Measurements from ENCODE around the gene TEAD1.

The TEAD1 gene

DNA sequence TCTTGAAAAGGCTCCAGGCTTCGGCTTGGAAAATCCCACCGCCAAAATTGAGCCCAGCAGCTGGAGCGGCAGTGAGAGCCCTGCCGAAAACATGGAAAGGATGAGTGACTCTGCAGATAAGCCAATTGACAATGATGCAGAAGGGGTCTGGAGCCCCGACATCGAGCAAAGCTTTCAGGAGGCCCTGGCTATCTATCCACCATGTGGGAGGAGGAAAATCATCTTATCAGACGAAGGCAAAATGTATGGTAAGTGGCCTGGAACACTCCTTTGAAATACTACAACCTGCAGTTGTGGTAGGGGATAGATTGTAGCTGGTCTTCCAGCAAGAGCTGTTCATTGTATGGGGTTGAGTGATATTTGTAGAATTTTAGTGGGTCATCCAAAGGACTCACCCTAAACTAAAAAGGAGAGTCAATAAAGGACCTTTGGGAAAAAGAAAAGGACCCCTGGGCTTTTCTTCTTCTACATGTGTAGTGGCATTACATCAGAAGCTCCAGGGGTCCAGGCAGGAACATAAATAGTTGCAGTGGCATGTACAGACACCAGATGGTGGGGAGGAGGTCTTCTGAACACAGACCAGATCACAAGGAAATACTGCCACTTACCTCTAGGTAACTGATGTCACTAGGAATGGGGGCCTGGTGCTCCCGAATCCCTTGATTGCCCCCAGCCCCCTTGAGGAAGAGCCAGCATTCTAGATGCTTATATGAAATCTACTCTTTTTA is 90.1 kb downstream of the TEAD1 start:
- Mint-ChIP-seq H3K9me3 (no peaks in the 10 kb centered on the region), H3K27me3 (ENCODE audit: low read depth) (no peaks in the 10 kb centered on the region), H3K27ac (peak overlapping the region; percentile 17 to 55 (median 36)), H3K36me3 (ENCODE audit: low read depth) (peaks cover 31% of the 10 kb centered on the region), H3K4me3 (no peak overlapping the region), H3K4me1 (peaks cover 63% of the 10 kb centered on the region)
- TF ChIP-seq, protein P1, sequence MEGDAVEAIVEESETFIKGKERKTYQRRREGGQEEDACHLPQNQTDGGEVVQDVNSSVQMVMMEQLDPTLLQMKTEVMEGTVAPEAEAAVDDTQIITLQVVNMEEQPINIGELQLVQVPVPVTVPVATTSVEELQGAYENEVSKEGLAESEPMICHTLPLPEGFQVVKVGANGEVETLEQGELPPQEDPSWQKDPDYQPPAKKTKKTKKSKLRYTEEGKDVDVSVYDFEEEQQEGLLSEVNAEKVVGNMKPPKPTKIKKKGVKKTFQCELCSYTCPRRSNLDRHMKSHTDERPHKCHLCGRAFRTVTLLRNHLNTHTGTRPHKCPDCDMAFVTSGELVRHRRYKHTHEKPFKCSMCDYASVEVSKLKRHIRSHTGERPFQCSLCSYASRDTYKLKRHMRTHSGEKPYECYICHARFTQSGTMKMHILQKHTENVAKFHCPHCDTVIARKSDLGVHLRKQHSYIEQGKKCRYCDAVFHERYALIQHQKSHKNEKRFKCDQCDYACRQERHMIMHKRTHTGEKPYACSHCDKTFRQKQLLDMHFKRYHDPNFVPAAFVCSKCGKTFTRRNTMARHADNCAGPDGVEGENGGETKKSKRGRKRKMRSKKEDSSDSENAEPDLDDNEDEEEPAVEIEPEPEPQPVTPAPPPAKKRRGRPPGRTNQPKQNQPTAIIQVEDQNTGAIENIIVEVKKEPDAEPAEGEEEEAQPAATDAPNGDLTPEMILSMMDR (IDR thresholded peaks at IDR 0.05; ENCODE audit: unreplicated experiment in 3 of 3), result no peak

DNA sequence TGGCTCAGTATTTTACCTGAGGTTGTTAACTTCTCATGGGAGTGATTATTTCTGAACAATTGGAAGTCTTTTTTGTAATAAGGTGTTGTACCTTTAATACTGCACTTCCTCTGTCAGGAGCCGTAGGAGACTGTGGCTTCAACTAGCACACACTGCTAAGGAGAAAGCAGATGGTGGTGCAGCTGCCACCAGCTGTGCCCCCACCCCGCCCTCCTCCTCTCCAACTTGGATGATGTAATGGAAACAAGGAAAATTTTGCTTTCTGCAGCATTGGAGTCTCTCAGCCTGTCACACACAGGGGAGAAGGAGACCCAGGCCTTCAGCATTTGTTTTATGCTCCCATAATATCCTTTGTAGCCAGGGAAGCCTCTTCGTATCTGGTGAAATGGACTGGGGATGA is 91.2 kb downstream of the TEAD1 start:
- peak overlapping the region; percentile 42 to 77 (median 52) for H3K27ac Mint-ChIP-seq
- no peaks in the 10 kb centered on the region for H3K27me3 Mint-ChIP-seq (ENCODE audit: low read depth)
- H3K36me3 Mint-ChIP-seq (ENCODE audit: low read depth), result peaks cover 31% of the 10 kb centered on the region
- TF ChIP-seq, protein P1 (IDR thresholded peaks at IDR 0.05; ENCODE audit: unreplicated experiment in 3 of 3), result no peak
- no peak overlapping the region for H3K4me3 Mint-ChIP-seq
- no peaks in the 10 kb centered on the region for H3K9me3 Mint-ChIP-seq
- peaks cover 59% of the 10 kb centered on the region for H3K4me1 Mint-ChIP-seq

DNA sequence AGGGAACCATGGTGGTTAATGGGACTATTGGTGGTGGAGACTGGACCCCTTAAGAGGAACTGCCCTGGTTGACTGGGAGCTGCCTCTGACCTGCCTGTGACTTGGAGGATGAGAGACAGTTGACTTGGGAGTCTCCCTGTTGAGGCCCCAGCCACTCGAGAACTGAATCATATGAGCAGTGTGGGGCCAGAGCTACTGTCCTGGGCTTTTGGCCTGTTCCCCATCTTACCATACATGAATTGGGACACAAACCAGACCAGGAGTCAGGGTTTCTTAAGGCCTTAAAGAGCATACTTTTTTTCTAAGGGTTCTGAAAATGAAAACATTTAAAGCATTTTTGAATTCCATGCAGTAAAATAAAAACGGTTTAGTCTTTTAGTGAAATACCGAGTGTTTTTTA is 92.8 kb downstream of the TEAD1 start:
- Mint-ChIP-seq H3K4me3 (no peak overlapping the region), H3K9me3 (no peaks in the 10 kb centered on the region), H3K36me3 (ENCODE audit: low read depth) (peaks cover 33% of the 10 kb centered on the region), H3K27me3 (ENCODE audit: low read depth) (no peaks in the 10 kb centered on the region), H3K27ac (no peak overlapping the region), H3K4me1 (peaks cover 46% of the 10 kb centered on the region)
- TF ChIP-seq, protein P1 (IDR thresholded peaks at IDR 0.05; ENCODE audit: unreplicated experiment in 3 of 3), result no peak

DNA sequence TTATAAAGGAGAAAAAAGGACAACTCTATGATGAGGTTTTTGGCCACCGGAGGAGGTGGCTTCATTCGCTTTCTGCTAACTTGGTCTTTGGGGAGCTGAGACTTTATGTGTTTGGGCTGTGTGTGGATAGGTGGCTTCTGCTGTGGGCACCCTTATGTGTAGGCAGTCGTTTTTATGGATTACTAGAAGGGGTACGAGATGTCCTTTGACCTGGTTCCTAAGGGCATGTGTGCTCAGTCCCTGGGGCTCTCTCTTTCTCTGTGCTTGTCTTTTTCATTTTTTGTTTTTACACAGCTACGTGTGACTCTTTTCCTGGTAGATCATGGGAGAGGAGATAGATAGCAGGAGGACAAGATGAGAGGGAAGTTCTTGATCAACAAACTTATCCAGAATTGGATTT is 93.4 kb downstream of the TEAD1 start:
- TF ChIP-seq, protein P1 (IDR thresholded peaks at IDR 0.05; ENCODE audit: unreplicated experiment in 3 of 3), result no peak
- Mint-ChIP-seq H3K4me1 (peaks cover 43% of the 10 kb centered on the region), H3K27ac (peak overlapping the region in 2 of 3 experiments; percentile 3 to 62), H3K27me3 (ENCODE audit: low read depth) (no peaks in the 10 kb centered on the region), H3K4me3 (no peak overlapping the region), H3K36me3 (ENCODE audit: low read depth) (peaks cover 37% of the 10 kb centered on the region), H3K9me3 (no peaks in the 10 kb centered on the region)

DNA sequence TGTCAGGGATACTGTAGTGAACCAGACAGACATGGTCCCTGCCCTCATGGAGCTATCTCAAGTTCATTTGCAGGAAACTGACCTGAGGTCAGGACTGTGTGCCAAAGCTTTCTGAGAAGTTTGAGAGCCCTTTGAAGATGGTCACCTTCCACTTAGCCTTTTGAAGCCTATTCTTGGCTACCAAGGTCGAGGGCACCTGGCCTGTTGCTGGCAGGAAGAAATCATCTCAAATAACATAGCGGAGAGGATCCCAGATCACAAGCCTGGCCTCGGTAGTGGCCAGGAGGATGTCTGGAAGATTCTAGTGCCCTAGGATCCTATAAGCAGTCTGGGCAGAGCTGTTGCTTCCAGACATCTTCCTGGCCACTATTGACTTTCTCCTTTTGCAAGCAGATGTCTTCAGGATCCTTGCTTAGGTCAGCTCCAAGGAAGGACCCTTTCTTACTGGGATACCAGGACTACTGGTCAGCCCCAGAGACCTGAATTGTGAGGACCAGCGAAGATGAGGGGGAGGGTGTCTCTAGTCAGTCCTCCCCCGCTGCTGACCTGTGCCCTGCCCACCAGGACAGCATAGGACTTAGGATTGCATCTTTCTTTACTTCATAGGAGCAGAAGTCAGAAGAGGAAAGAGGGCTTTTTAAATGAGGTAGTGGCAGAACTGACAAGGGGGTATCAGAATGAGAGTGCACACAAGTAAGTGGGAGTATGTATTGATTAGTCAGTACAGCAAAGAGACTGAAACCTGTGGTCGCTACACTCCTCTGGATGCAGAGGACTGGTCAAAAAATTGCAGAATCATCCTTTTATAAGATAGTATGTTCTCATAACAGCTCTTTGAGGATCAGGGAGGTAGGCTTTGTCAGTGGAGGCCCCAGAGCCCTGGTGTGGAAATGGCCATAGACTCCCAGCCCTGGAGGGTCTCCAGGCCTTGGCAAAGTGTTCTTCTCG is 94.8 kb downstream of the TEAD1 start:
- no peaks in the 10 kb centered on the region for H3K27me3 Mint-ChIP-seq (ENCODE audit: low read depth)
- peak overlapping the region in 1 of 3 experiments; percentile 22 for H3K4me3 Mint-ChIP-seq
- peaks cover 36% of the 10 kb centered on the region for H3K4me1 Mint-ChIP-seq
- TF ChIP-seq, protein P1 (IDR thresholded peaks at IDR 0.05; ENCODE audit: unreplicated experiment in 3 of 3), result no peak
- no peaks in the 10 kb centered on the region for H3K9me3 Mint-ChIP-seq
- peak overlapping the region in 1 of 3 experiments; percentile 72 for H3K27ac Mint-ChIP-seq
- H3K36me3 Mint-ChIP-seq (ENCODE audit: low read depth), result peaks cover 33% of the 10 kb centered on the region

Measured in nephron (organoid).